ENCODE results near the gene RASGRF1.

RASGRF1 gene

DNA sequence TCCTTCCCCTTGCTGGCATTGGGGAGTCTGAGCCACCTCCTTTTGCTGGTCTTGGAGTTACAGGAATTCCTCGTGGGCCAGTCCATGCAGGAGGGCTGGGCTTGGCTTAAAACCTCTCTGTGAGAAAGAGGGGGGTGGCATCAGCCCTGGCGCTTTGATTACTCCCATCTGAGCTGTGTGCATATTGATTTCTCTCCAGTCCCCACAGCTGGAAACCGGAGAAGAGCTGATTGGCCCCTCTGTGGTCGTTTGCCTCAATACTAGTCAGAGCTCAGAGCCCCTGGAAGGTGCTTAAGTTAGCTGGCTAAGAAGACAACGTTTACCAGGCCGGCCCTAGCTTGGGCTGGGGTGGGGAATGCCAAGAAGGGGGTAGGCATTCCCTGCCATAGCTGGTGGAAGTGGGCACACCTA lies 4.0 kb upstream of the RASGRF1 start:
- DNase-seq (ENCODE audit: low read depth in 2 of 2), result no peak

GRCh38 chr15:79093352-79093935 lies 2.9 kb upstream of the RASGRF1 start:
- no peak for DNase-seq (ENCODE audit: low read depth in 2 of 2)

DNA sequence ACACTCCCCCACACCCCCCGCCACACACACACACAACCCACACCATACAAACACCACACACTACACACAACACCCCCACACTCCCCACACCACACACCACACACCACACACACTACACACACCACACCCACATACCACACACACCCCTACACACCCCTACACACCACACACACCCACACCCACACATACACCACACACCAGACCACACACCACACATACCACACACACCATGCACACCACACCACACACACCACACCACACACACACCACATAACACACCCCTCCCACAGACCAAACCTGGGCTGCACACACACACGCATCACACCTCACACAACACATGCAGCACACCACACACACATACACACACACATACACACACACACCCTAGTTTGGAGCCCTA lies 1.8 kb upstream of the RASGRF1 start:
- DNase-seq (ENCODE audit: low read depth in 2 of 2), result no peak

- no peak for DNase-seq (ENCODE audit: low read depth in 2 of 2)
These were observed 756 bp upstream of the RASGRF1 start for GRCh38 chr15:79091204-79091867.

GRCh38 chr15:79089890-79090486 lies 592 bp downstream of the RASGRF1 start:
- DNase-seq (ENCODE audit: low read depth in 2 of 2), result no peak

DNA sequence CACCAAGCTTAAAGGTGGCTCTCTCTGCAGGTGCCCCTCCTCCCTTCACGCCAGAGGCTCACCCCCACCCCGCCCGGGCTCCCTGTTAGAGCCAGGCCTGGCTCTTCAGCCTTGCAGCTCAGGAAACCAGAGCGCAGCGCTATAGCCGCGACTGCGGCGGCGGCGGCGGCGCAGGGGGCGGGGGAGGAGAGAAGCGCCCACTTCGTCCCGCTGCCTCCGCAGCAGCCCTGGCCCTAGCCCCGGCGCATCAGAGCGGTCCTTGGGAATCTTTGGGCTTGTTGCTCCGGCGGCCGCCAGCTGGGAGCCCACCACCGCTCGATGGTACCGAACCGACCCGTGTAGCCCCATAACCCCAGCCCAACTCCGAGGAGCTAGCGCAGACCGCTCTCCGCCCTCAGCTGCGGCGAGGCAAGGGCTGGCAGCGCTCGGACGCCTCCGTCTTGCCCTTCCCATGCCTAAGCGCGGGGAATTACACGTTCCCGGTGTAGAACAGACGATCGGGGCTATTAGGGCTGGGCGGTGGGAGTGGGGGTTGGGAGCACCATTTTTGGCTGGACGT lies 1.2 kb downstream of the RASGRF1 start:
- DNase-seq (ENCODE audit: low read depth in 2 of 2), result no peak

DNA sequence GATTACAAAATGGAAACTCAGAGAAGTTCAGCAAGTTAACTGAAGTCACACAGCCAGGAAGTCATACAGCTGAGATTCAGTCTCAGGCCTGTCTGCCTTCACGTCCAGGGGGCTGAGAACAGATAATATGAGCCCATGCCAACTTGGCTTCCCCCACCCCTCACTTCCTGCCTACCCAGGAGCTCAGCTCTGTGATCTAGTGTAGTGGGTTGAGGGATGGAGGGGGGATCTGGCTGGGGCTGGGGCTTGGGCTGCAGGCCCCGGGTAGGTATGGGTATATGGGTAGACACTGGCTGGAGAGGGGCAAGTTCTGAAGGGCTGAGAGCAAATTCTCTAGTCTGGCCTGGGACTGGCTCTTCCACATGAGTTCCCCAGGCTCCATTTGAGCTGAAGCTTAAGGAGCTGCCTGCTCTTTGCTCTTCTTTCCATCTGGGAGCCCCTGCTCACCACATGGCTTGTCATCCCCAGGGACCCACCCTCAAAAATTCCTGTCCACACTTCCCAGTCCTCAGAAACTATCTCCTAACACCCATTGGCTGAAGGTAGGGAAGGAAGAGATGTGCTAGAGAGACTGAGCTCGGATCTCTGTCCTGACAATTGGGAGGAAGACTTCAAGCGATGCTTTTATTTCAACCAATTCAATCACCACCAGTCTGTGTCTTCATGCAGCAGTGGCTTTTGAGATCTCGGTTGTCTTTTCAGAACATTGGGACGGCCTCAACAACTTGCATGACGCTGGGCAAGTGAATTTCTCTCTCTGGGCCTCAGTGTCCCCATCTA lies 2.0 kb downstream of the RASGRF1 start:
- no peak for DNase-seq (ENCODE audit: low read depth in 2 of 2)

GRCh38 chr15:79086814-79087213 lies 3.8 kb downstream of the RASGRF1 start:
- no peak for DNase-seq (ENCODE audit: low read depth in 2 of 2)

DNA sequence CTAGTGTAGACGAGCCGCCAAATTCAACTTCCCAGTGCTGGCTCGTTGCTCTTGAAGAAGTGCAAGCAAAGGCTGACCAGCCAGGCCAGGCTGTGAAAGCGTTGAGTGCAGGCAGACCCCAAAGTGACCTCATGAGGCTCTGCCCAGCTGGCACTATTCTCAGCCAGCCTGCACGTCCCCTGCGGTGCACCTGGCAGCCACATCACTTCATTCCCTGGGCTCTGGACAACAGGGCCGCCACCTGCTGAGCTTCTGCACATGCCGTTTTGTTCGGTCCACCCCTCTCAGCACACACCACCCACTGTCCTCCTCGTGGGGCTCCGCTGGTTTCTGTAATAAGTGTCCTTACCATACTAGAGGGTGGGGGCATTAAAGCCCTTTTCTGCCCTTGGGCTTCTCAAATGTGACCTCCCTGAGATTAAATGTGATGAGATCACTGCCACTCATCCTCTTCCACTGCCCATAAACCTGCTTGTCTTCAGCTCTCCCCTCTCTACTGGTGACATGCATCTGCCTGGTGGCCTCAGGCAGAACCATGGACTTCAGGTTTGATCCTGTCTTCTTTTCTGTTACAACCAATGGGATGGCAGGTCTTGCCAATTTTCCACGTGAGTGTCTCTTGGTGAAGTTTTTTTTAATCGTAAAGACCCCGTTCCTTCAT lies 6.1 kb downstream of the RASGRF1 start:
- DNase-seq (ENCODE audit: low read depth in 2 of 2), result no peak

GRCh38 chr15:79083154-79083553 lies 7.4 kb downstream of the RASGRF1 start:
- no peak for DNase-seq (ENCODE audit: low read depth in 2 of 2)

DNA sequence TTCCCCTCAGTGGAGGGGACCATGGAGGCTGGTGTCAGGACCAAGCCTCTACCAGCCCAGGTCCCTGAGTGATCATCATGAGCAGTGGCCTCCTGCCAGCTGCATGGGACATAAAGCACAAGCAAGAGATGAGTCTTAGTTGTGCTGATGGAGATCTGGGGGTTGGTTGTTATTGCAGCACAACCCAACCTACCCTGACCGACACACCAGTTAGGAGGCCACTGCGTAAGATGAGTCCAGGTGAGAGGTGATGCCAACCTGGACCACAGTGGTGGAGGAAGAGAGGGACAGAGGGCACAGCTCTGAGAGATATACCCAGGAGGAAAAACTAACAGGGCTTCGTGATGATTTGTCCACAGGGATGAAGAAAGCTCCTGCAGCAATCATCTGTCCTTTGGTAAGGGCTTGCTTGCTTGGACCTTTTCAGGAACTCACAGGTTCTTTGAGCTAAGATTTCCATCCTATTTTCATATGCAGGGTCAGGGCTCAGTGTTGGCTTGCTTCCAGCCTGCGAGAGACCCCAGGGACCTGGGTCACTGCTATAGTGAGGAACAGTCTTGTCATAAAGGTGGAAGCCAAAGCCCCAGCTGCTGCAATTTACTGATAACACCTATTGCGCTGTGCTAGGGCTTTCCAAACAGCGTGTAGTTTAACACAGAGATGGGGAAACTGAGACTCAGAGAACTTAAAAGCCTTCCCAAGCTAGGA lies 8.1 kb downstream of the RASGRF1 start:
- no peak for DNase-seq (ENCODE audit: low read depth in 2 of 2)

- DNase-seq (ENCODE audit: low read depth in 2 of 2), result no peak
These were observed 11.7 kb downstream of the RASGRF1 start for GRCh38 chr15:79078763-79079410.

DNA sequence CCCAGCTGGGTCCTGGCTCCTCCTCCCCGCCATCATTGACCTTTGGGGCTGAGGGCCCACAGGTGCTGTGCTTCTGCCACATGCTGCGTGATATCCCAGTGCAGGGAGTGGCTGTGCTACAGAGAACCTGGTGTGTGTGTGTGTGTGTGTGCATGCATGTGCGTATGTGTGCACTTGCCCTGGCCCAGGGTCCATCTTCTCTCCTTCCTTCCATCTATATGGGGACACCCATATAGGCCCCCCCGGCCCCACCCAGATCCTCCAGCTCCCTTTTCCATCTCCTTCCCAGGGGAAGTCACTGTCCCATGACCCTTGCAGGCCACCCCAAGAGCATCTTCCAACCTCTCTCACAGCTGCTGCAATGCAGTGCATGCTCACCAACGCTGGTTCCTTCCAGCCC lies 12.6 kb downstream of the RASGRF1 start:
- DNase-seq (ENCODE audit: low read depth in 2 of 2), result no peak

DNA sequence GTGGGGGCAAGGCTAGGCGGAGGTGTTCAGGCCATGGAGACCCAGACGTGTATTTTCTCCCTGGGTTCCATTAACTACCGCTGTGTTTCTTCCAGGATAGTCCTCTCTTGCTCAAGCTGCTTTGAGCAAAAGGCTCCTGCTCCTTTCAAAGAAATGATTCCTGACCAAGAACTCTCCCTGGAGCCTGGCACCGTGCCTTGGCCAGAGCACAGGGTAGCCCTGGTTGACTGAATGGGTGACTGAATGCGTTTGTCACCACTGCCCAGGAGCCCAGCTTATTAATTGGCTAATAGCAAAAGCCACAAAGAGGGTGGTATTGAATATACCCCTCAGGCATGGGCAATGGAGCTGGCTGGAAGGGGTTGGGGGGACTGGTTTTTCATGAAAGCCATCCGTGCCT lies 13.9 kb downstream of the RASGRF1 start:
- no peak for DNase-seq (ENCODE audit: low read depth in 2 of 2)

DNA sequence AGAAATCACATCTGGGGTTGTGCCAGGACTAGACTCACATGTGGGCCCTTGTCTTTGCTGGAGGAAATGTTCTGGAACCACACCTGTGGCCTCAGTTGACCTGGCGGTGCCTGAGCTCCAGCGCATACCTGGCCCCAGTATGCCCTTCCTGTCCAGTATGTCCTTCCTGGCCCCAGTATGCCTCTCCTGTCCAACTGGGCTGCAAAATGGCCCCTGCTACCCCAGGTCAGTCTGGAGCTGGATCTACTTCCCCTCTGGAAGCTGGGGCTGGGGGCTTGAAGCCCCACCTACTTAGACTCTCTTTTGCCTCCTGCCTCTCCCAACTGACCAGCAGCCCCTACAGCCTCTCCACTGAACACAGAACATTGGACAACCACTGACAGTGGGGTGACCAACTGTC lies 15.3 kb downstream of the RASGRF1 start:
- DNase-seq (ENCODE audit: low read depth in 2 of 2), result no peak

DNA sequence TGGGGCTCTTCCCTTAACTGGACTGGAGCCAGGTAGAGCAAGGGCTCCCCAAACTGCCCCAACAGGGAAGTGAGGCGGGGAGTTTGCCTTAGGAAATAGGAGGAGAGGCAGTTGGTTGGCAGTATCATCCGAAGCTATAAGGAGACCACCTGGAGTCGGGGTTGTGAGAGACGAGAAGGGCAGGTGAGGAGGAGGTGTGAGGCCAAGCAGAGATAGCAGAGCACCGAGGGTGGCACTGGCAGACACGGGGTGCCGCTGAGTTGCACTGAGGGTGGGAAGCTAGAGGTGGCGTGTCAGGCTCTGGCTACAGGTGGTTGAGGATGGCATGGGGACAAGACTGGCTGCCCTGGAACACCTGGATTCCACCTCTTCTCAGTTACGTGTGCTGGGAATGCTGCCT lies 17.2 kb downstream of the RASGRF1 start:
- DNase-seq (ENCODE audit: low read depth in 2 of 2), result no peak

DNA sequence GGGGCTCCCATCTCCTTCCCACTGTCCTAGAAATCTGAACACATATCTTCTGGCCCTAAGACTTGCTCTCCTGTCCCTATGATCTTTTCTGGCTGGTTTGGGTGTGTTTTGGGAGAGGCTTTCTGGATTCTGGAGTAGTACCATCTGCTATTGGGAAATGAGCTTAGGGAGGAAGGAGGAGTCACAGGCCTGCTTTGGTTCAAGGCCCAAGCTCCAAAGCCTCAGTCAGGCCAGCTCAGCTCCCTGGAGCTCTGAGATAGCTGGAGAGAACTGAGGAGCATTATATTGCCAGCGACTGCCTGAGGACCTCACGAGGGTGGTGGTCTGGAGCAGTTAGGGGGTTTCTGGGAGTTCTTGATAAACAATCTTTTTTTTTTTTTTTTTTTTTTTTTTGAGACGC lies 18.7 kb downstream of the RASGRF1 start:
- no peak for DNase-seq (ENCODE audit: low read depth in 2 of 2)

GRCh38 chr15:79068790-79069189 lies 21.8 kb downstream of the RASGRF1 start:
- no peak for DNase-seq (ENCODE audit: low read depth in 2 of 2)

GRCh38 chr15:79067969-79068368 lies 22.6 kb downstream of the RASGRF1 start:
- DNase-seq (ENCODE audit: low read depth in 2 of 2), result no peak

- DNase-seq (ENCODE audit: low read depth in 2 of 2), result no peak
These were observed 23.3 kb downstream of the RASGRF1 start for GRCh38 chr15:79067072-79067833.

Measured in stimulated activated CD8-positive, alpha-beta memory T cell treated with anti-CD3 and anti-CD28 coated beads, Interleukin-7, amount 100 ng/mL, for 4 hours (primary cell).